HepG2 (cell line): Measurements from ENCODE around the gene LTK. TPM values are rescaled to one million over a fixed set of nuclear protein-coding genes. Genes with fewer than 3 reads are reported as not detected.

Source experiments
- CEBPZ ChIP-seq: IDR thresholded peaks from 2 replicates; pipeline ENCODE4 v1.6.1; 2012; ENCODE audit warnings: low read length, improper control_type of control experiment
- CENPX ChIP-seq: sonication (generic); formaldehyde crosslinking; IDR thresholded peaks from 2 replicates; pipeline ENCODE4 v1.9.0; 2021; ENCODE audit warnings: mild to moderate bottlenecking, missing genetic modification reagents, moderate library complexity
- DNMT1 ChIP-seq: sonication (generic); formaldehyde crosslinking; IDR thresholded peaks from 2 replicates; pipeline ENCODE4 v1.5.1; 2020; ENCODE audit warnings: mild to moderate bottlenecking, missing genetic modification reagents
- HIVEP1 ChIP-seq: sonication (generic); formaldehyde crosslinking; IDR thresholded peaks from 2 replicates; pipeline ENCODE4 v1.4.0; 2020; ENCODE audit warnings: mild to moderate bottlenecking, missing genetic modification reagents
- HOXA3 ChIP-seq: sonication (generic); formaldehyde crosslinking; IDR thresholded peaks from 2 replicates; pipeline ENCODE4 v1.5.0; 2020; ENCODE audit warnings: missing genetic modification reagents
- KDM5B ChIP-seq: sonication (generic); formaldehyde crosslinking; IDR thresholded peaks from 2 replicates; pipeline ENCODE4 v1.4.0; 2020; ENCODE audit warnings: missing genetic modification reagents, mild to moderate bottlenecking, borderline replicate concordance
- LCORL ChIP-seq, 2 experiments: fragments of 450-650 bp in 1 of 2; sonication (generic) in 1 of 2; formaldehyde crosslinking in 1 of 2; IDR thresholded peaks; 2 replicates each; pipeline versions ENCODE4 v1.5.0 to v1.6.1; 2017 to 2020; ENCODE audit warnings: antibody characterized with exemption in 1 of 2, missing genetic modification reagents in 1 of 2
- MLXIP ChIP-seq: sonication (generic); formaldehyde crosslinking; IDR thresholded peaks from 2 replicates; pipeline ENCODE4 v1.9.0; 2021; ENCODE audit warnings: missing genetic modification reagents, borderline replicate concordance
- MXI1 ChIP-seq: IDR thresholded peaks from 3 replicates; pipeline ENCODE4 v1.6.1; 2012; ENCODE audit warnings: low read depth, low read length, inconsistent platforms, borderline replicate concordance
- NBN ChIP-seq: fragments of 450-650 bp; conservative IDR thresholded peaks from 2 replicates; pipeline ENCODE4 v1.6.1; 2017
- NFE2L2 ChIP-seq: fragments of 150-350 bp; IDR thresholded peaks from 2 replicates; pipeline ENCODE4 v1.6.1; 2014; ENCODE audit warnings: low read length
- RARA ChIP-seq: IDR thresholded peaks from 2 replicates; pipeline ENCODE4 v1.6.1; 2016; ENCODE audit warnings: missing genetic modification reagents, missing compliant biosample characterization
- RBM39 ChIP-seq: fragments of 200-400 bp; formaldehyde crosslinking; IDR thresholded peaks from one replicate; pipeline ENCODE4 v1.6.1; 2018; ENCODE audit warnings: antibody characterized with exemption, mild to moderate bottlenecking, low read depth, low read length; ENCODE audit not compliant: poor library complexity, severe bottlenecking
- REXO4 ChIP-seq: sonication (generic); formaldehyde crosslinking; IDR thresholded peaks from 2 replicates; pipeline ENCODE4 v1.8.0; 2022; ENCODE audit warnings: missing genetic modification reagents, mild to moderate bottlenecking, borderline replicate concordance
- SALL1 ChIP-seq: sonication (generic); formaldehyde crosslinking; IDR thresholded peaks from 2 replicates; pipeline ENCODE4 v1.8.0; 2022; ENCODE audit warnings: mild to moderate bottlenecking, missing genetic modification reagents
- SOX5 ChIP-seq: IDR thresholded peaks from 2 replicates; pipeline ENCODE4 v1.6.1; 2016; ENCODE audit warnings: borderline replicate concordance
- TCF7 ChIP-seq: sonication (generic); IDR thresholded peaks from 2 replicates; pipeline ENCODE4 v1.6.1; 2016; ENCODE audit warnings: antibody characterized with exemption, low read depth
- ZBTB4 ChIP-seq: sonication (generic); formaldehyde crosslinking; IDR thresholded peaks from 2 replicates; pipeline ENCODE4 v1.4.0; 2020; ENCODE audit warnings: missing genetic modification reagents, mild to moderate bottlenecking, borderline replicate concordance
- ZNF230 ChIP-seq: sonication (generic); formaldehyde crosslinking; IDR thresholded peaks from 2 replicates; pipeline ENCODE4 v1.4.0; 2020; ENCODE audit warnings: mild to moderate bottlenecking, missing genetic modification reagents
- ZNF234 ChIP-seq: sonication (generic); formaldehyde crosslinking; conservative IDR thresholded peaks from 2 replicates; pipeline ENCODE4 v1.5.1; 2020; ENCODE audit warnings: mild to moderate bottlenecking, missing genetic modification reagents
- ZNF761 ChIP-seq: sonication (generic); formaldehyde crosslinking; conservative IDR thresholded peaks from 2 replicates; pipeline ENCODE4 v1.4.0; 2020; ENCODE audit warnings: mild to moderate bottlenecking, missing genetic modification reagents
- polyA plus RNA-seq, 8 experiments: library from polyadenylated mRNA; depleted of rRNA in 3 of 8; stranded (reverse) in 7 of 8; unstranded in 1 of 8; fragments of >200 nt; fragmentation: Illumina TruSeq in 4 of 8; extraction: Trizol in 4 of 8; gene quantifications; 2 replicates each; pipeline versions ENCODE4 v1.2.1 to v1.2.3, GENCODE V29; 2011 to 2016; ENCODE audit warnings: low read depth in 4 of 8, missing spikeins in 1 of 8, mixed read lengths in 1 of 8; ENCODE audit not compliant: insufficient read depth in 1 of 8
- total RNA-seq, 5 experiments: library from RNA; depleted of rRNA; stranded (reverse); fragments of >200 nt; fragmentation: Illumina TruSeq; extraction: Trizol; gene quantifications; 2 replicates each; pipeline ENCODE4 v1.2.3, GENCODE V29; 2016; ENCODE audit warnings: low read depth in 1 of 5

LTK gene
- total and polyA plus RNA-seq, 2 of the 13 experiments (the other 11 are each of a cell fraction or from before 2014, with no cell fraction given): 0.01 TPM; not detected in 1

- TF ChIP-seq ZNF761 (CRISPR knock-in tag) (peak; percentile 77; the same call in 1 of the 2 replicates), SALL1 (peak; percentile 75), RARA (CRISPR knock-in tag) (0 out of 2 replicates have a peak, but pooled peaks have one; percentile 30), ZBTB4 (CRISPR knock-in tag) (no peak), KDM5B (CRISPR knock-in tag) (peak; percentile 24; the same call in 1 of the 2 replicates), HOXA3 (CRISPR knock-in tag) (no peak; the same call in 1 of the 2 replicates), ZNF230 (CRISPR knock-in tag) (peak; percentile 71; the same call in 1 of the 2 replicates), MXI1 (peak; percentile 56; the same call in 1 of the 3 replicates), SOX5 (CRISPR knock-in tag) (peak; percentile 26; the same call in 1 of the 2 replicates), DNMT1 (CRISPR knock-in tag) (no peak), LCORL (IDR thresholded peaks at IDR 0.05) (no peak), LCORL (CRISPR knock-in tag; IDR thresholded peaks at IDR 0.05) (peak; percentile 70), MLXIP (CRISPR knock-in tag) (no peak), CEBPZ (no peak), NBN (no peak), ZNF234 (CRISPR knock-in tag) (peak; percentile 80; the same call in 1 of the 2 replicates), NFE2L2 (no peak), CENPX (CRISPR knock-in tag) (no peak), TCF7 (no peak), HIVEP1 (CRISPR knock-in tag) (peak; percentile 65; the same call in 1 of the 2 replicates), REXO4 (no peak), RBM39 (peak; percentile 37)
These were observed 20.3 kb downstream of the LTK start, which contains the start of gene ITPKA (continued) for GRCh38 chr15:41493205-41493901.
